IMR-90 (cell line): Measurements from ENCODE around the gene MRPS26. TPM values are rescaled to one million over a fixed set of nuclear protein-coding genes. Genes with fewer than 3 reads are reported as not detected.

Source experiments
- ATAC-seq: fragments of 200-7000 bp; cut with Tn5 transposase; 2 replicates; pipeline ENCODE4 v1.9.1; 2020; ENCODE audit warnings: low read depth, mild to moderate bottlenecking, moderate library complexity
- BruUV-seq: library from RNA; stranded (reverse); fragments of 400-500 nt; replicated peaks from 2 replicates; lab custom pipeline; 2021; lab: Mats Ljungman, UMichigan
- CTCF ChIA-PET: fragments of 300-600 bp; formaldehyde crosslinking; extraction: SDS; loops from one replicate; lab custom pipeline; 2021; ENCODE audit warnings: antibody characterized with exemption; lab: Yijun Ruan, JAX
- POLR2A ChIA-PET: fragments of 300-600 bp; sonication (Branson Sonifier 250); formaldehyde crosslinking; loops from one replicate; lab custom pipeline; 2022; ENCODE audit warnings: antibody characterized with exemption; ENCODE audit not compliant: unreplicated experiment; lab: Charles Lee
- DNase-seq: peaks from one replicate; pipeline ENCODE4 v3.0.0; 2013
- H2AFZ ChIP-seq: replicated peaks from 2 replicates; pipeline ENCODE3; 2013; ENCODE audit warnings: low read length, mild to moderate bottlenecking; ENCODE audit not compliant: poor library complexity
- H2AK5ac ChIP-seq: 2 replicates; pipeline ENCODE4 v1.6.1; 2013; ENCODE audit warnings: low read depth, low read length, inconsistent platforms
- H2AK9ac ChIP-seq: replicated peaks from 2 replicates; pipeline ENCODE3; 2013; ENCODE audit warnings: mild to moderate bottlenecking, low read depth, low read length, moderate library complexity; ENCODE audit not compliant: poor library complexity
- H2BK120ac ChIP-seq: 2 replicates; pipeline ENCODE4 v1.6.1; 2013; ENCODE audit warnings: low read depth, low read length, inconsistent platforms
- H2BK15ac ChIP-seq: 3 replicates; pipeline ENCODE4 v1.6.1; 2013; ENCODE audit warnings: low read depth, low read length, inconsistent platforms
- H2BK20ac ChIP-seq: 2 replicates; pipeline ENCODE4 v1.6.1; 2013; ENCODE audit warnings: low read depth, mild to moderate bottlenecking, inconsistent platforms, low read length, moderate library complexity
- H2BK5ac ChIP-seq: 2 replicates; pipeline ENCODE4 v1.6.1; 2013; ENCODE audit warnings: mild to moderate bottlenecking, low read depth, low read length, inconsistent platforms; ENCODE audit not compliant: poor library complexity, severe bottlenecking
- H3K14ac ChIP-seq: replicated peaks from 2 replicates; pipeline ENCODE4 v1.6.1; 2013; ENCODE audit warnings: low read depth, low read length, inconsistent platforms
- H3K18ac ChIP-seq: 2 replicates; pipeline ENCODE4 v1.6.1; 2013; ENCODE audit warnings: low read depth, low read length, control low read depth
- H3K23ac ChIP-seq: 2 replicates; pipeline ENCODE4 v1.6.1; 2013; ENCODE audit warnings: low read depth, low read length, inconsistent platforms
- H3K27ac ChIP-seq: 2 replicates; pipeline ENCODE4 v1.5.1; 2013; ENCODE audit warnings: mild to moderate bottlenecking, control low read depth, low read length; ENCODE audit not compliant: insufficient read depth
- H3K27me3 ChIP-seq: 2 replicates; pipeline ENCODE4 v1.6.1; 2013; ENCODE audit warnings: low read length; ENCODE audit not compliant: control insufficient read depth, insufficient read depth
- H3K36me3 ChIP-seq: 2 replicates; pipeline ENCODE4 v1.6.1; 2013; ENCODE audit warnings: low read length, mixed read lengths; ENCODE audit not compliant: control insufficient read depth, insufficient read depth
- H3K4ac ChIP-seq: 2 replicates; pipeline ENCODE4 v1.6.1; 2013; ENCODE audit warnings: low read depth, low read length, inconsistent platforms
- H3K4me1 ChIP-seq: 2 replicates; pipeline ENCODE4 v1.6.1; 2013; ENCODE audit warnings: low read length, mixed read lengths; ENCODE audit not compliant: control insufficient read depth, insufficient read depth
- H3K4me2 ChIP-seq: 2 replicates; pipeline ENCODE4 v1.6.1; 2013; ENCODE audit warnings: low read depth, mild to moderate bottlenecking, control low read depth, low read length, moderate library complexity
- H3K4me3 ChIP-seq: 2 replicates; pipeline ENCODE4 v1.5.1; 2013; ENCODE audit warnings: low read depth, mild to moderate bottlenecking, control low read depth, low read length, moderate library complexity; ENCODE audit not compliant: insufficient read depth
- H3K56ac ChIP-seq: 2 replicates; pipeline ENCODE4 v1.6.1; 2013; ENCODE audit warnings: low read length, inconsistent platforms; ENCODE audit not compliant: insufficient read depth; ENCODE audit errors: extremely low read depth
- H3K79me1 ChIP-seq, 2 experiments: 2 replicates each; pipeline ENCODE4 v1.6.1; 2013; ENCODE audit warnings: low read length in 2 of 2, inconsistent platforms in 1 of 2, low read depth in 1 of 2
- H3K9ac ChIP-seq: 2 replicates; pipeline ENCODE4 v1.6.1; 2013; ENCODE audit warnings: low read depth, low read length, control low read depth
- H3K9me1 ChIP-seq: 2 replicates; pipeline ENCODE4 v1.6.1; 2013; ENCODE audit warnings: low read length, inconsistent platforms; ENCODE audit not compliant: insufficient read depth
- H3K9me3 ChIP-seq: 2 replicates; pipeline ENCODE4 v1.6.1; 2013; ENCODE audit warnings: low read length; ENCODE audit not compliant: control insufficient read depth, insufficient read depth
- H4K20me1 ChIP-seq: 2 replicates; pipeline ENCODE4 v1.6.1; 2013; ENCODE audit warnings: low read length, inconsistent platforms; ENCODE audit not compliant: insufficient read depth
- H4K5ac ChIP-seq: 2 replicates; pipeline ENCODE4 v1.6.1; 2013; ENCODE audit warnings: mild to moderate bottlenecking, low read depth, low read length, control low read depth
- H4K8ac ChIP-seq, 2 experiments: 2 replicates each; pipeline ENCODE4 v1.6.1; 2013; ENCODE audit warnings: low read depth in 2 of 2, low read length in 2 of 2, control low read depth in 1 of 2, inconsistent platforms in 1 of 2
- H4K91ac ChIP-seq: 2 replicates; pipeline ENCODE4 v1.6.1; 2013; ENCODE audit warnings: low read depth, low read length, inconsistent platforms; ENCODE audit not compliant: insufficient read depth
- BHLHE40 ChIP-seq: fragments of 150-350 bp; IDR thresholded peaks from 2 replicates; pipeline ENCODE4 v1.6.1; 2016; ENCODE audit warnings: mild to moderate bottlenecking, low read depth, low read length
- CHD1 ChIP-seq: IDR thresholded peaks from 2 replicates; pipeline ENCODE4 v1.6.1; 2012; ENCODE audit warnings: low read depth, low read length, improper control_type of control experiment
- ELK1 ChIP-seq: fragments of 150-350 bp; IDR thresholded peaks from 2 replicates; pipeline ENCODE4 v1.6.1; 2016; ENCODE audit warnings: low read depth, mild to moderate bottlenecking, low read length, moderate library complexity, borderline replicate concordance
- FOS ChIP-seq: fragments of 150-350 bp; IDR thresholded peaks from 2 replicates; pipeline ENCODE4 v1.6.1; 2016; ENCODE audit warnings: low read depth, low read length
- MAFK ChIP-seq: IDR thresholded peaks from 2 replicates; pipeline ENCODE4 v1.6.1; 2012; ENCODE audit warnings: low read depth, low read length, improper control_type of control experiment
- MAZ ChIP-seq: IDR thresholded peaks from 2 replicates; pipeline ENCODE4 v1.6.1; 2012; ENCODE audit warnings: low read depth, mild to moderate bottlenecking, low read length, improper control_type of control experiment, moderate library complexity, borderline replicate concordance
- MXI1 ChIP-seq: IDR thresholded peaks from 2 replicates; pipeline ENCODE4 v1.6.1; 2012; ENCODE audit warnings: low read depth, mild to moderate bottlenecking, low read length, moderate library complexity, borderline replicate concordance
- NFE2L2 ChIP-seq: fragments of 150-350 bp; IDR thresholded peaks from 2 replicates; pipeline ENCODE4 v1.6.1; 2016; ENCODE audit warnings: low read depth, mild to moderate bottlenecking, low read length
- RAD21 ChIP-seq: IDR thresholded peaks from 2 replicates; pipeline ENCODE4 v1.6.1; 2012; ENCODE audit warnings: low read length, improper control_type of control experiment
- RCOR1 ChIP-seq: IDR thresholded peaks from 2 replicates; pipeline ENCODE4 v1.6.1; 2012; ENCODE audit warnings: mild to moderate bottlenecking, low read length, improper control_type of control experiment; ENCODE audit not compliant: insufficient replicate concordance
- USF2 ChIP-seq: fragments of 150-350 bp; IDR thresholded peaks from 2 replicates; pipeline ENCODE4 v1.6.1; 2017; ENCODE audit warnings: mild to moderate bottlenecking, antibody characterized with exemption, low read length, low read depth
- WGBS, 2 experiments: methylation state at CpG; one replicate each; pipeline versions ENCODE4 v1.1.5 to v1.1.7; 2013; ENCODE audit warnings: missing lambda C conversion rate in 2 of 2; ENCODE audit not compliant: insufficient read length in 1 of 2; ENCODE audit errors: extremely low coverage in 2 of 2; 5-methylcytosine and 5-hydroxymethylcytosine counted together
- dilution Hi-C: fragments of 300-500 bp; cut with HindIII; formaldehyde crosslinking; loops from one replicate; pipeline ENCODE4 v1.14.3; 2018; ENCODE audit warnings: low sequenced_read_pairs; ENCODE audit not compliant: unreplicated experiment
- in situ Hi-C: fragments of 300-500 bp; cut with MboI; formaldehyde crosslinking; loops from 3 replicates; pipeline ENCODE4 v1.14.3; 2019; ENCODE audit warnings: low sequenced_read_pairs, inconsistent platforms, mixed read lengths
- intact Hi-C: fragments of 100-400 bp; cut with micrococcal nuclease; formaldehyde crosslinking; loops from 2 replicates; pipeline ENCODE4 v1.10.0; 2022
- polyA plus RNA-seq, 3 experiments: library from polyadenylated mRNA; depleted of rRNA; stranded (reverse); fragments of >200 nt; gene quantifications; 2 replicates each; pipeline ENCODE4 v1.2.3, GENCODE V29; 2012; ENCODE audit warnings: low replicate concordance in 1 of 3
- total RNA-seq: library from RNA; depleted of rRNA; stranded (reverse); fragments of >200 nt; gene quantifications from 2 replicates; pipeline ENCODE4 v1.2.3, GENCODE V29; 2012

The MRPS26 gene
- total and polyA plus RNA-seq, 2 of the 4 experiments (the other 2 are of a cell fraction) = 22.2 to 38.6 TPM

DNA sequence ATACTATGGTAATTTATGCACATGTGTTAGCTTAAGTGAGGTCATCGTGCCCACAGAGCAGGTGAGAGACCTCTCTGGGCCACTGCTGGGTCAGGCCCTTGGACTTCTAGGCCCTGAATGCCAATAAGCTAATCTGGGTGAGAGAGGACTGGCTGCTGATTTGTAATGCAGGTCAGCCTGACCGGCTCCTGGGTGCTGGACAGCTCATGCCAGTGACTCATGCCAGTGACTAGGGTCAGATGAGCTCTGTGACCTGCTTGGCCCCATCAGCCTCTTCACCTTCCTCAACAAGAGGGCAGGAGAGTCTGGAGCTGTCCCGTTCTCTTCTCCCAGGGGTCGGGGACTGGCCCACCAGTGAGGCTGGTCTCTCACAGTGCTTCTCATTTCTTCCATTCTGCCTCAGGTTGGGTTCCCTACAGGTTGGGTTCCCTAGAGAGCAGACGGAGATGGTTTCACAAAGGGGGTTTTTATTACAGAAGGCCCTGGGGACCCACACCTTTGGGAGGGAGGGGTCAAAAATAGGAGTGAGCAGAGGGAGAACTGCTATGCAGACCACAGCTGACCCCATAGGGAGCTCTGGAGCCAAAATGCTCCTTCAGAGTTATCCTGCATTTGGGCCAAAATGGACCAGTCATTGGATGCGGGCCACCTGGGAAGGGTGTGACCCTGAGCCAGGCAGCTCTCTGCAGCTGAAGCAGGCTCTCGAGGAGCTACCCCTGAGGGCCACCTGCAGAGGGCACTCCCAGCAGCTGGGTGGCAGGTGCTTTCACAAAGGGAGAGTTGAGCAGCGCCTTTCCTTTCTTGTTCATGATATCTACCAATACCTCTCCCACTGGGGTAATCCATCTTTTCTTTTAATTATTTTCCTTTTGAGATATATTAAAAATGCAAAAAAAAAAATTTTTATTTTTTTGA, 23.4 kb downstream of the MRPS26 start (continued):
- no peak for TF ChIP-seq MAFK
- no peak for TF ChIP-seq RAD21

GRCh38 chr20:3070725-3071124, 24.9 kb downstream of the MRPS26 start:
- H3K9ac ChIP-seq = no peak overlapping the region
- no peak overlapping the region for H2BK5ac ChIP-seq
- H3K4me2 ChIP-seq = no peak overlapping the region
- H4K5ac ChIP-seq = no peak overlapping the region
- no peak overlapping the region for H4K8ac ChIP-seq
- ChIA-PET CTCF (interaction anchor here (0.6 kb wide), 1 partner anchor 17 kb away, joined by 3 read pairs; no protein-coding TSS in a partner anchor), POLR2A (no interaction called here)
- peaks cover 4% of the 10 kb centered on the region for H3K4me1 ChIP-seq
- DNase-seq (no peak), ATAC-seq (no peak)
- no peak overlapping the region for H2AFZ ChIP-seq
- H2BK15ac ChIP-seq = no peak overlapping the region
- no TSS peak for BruUV-seq
- H3K18ac ChIP-seq = no peak overlapping the region
- no peak overlapping the region for H2BK20ac ChIP-seq
- H3K14ac ChIP-seq = no peak overlapping the region
- no peak overlapping the region for H3K27ac ChIP-seq
- in situ Hi-C loops = no loop called here
- dilution Hi-C loops = no loop called here
- H3K27me3 ChIP-seq = peaks cover 30% of the 10 kb centered on the region
- H2AK9ac ChIP-seq = no peak overlapping the region
- H2BK120ac ChIP-seq = no peak overlapping the region
- WGBS, 2 experiments = no CpG with 5 or more reads among the region's 4 CpGs
- no peak overlapping the region for H3K4me3 ChIP-seq
- intact Hi-C loops = no loop called here
- no peaks in the 10 kb centered on the region for H3K36me3 ChIP-seq
- H3K4ac ChIP-seq = no peak overlapping the region
- no peaks in the 10 kb centered on the region for H3K9me3 ChIP-seq
- no peak overlapping the region for H3K23ac ChIP-seq
- H2AK5ac ChIP-seq = no peak overlapping the region
- H3K56ac ChIP-seq = no peak overlapping the region
- H4K91ac ChIP-seq = no peak overlapping the region
- H3K79me1 ChIP-seq = no peaks in the 10 kb centered on the region
- H4K20me1 ChIP-seq = no peaks in the 10 kb centered on the region
- peaks cover 4% of the 10 kb centered on the region; the same call in 1 of the 2 replicates for H3K9me1 ChIP-seq
- TF ChIP-seq BHLHE40 (no peak), MAZ (no peak), CHD1 (no peak), USF2 (no peak), MAFK (no peak), NFE2L2 (no peak), FOS (no peak), RAD21 (no peak), MXI1 (no peak), RCOR1 (no peak), ELK1 (no peak)
